DND-41 (cell line): ENCODE measurements around the gene GPR176.

Source experiments
- ATAC-seq: fragments of 200-7000 bp; cut with Tn5 transposase; 3 replicates; pipeline ENCODE4 v1.9.1; 2021; ENCODE audit warnings: low read depth; ENCODE audit not compliant: insufficient read depth
- DNase-seq: peaks from one replicate; pipeline ENCODE4 v3.0.0-alpha.2; 2020
- H2AFZ ChIP-seq: 2 replicates; pipeline ENCODE4 v1.6.0; 2012; ENCODE audit warnings: low read depth, low read length
- H3K27ac ChIP-seq: 2 replicates; pipeline ENCODE4 v1.5.1; 2012; ENCODE audit warnings: low read length, inconsistent platforms
- H3K27me3 ChIP-seq: fragments of 200-600 bp; sonication (generic); 2 replicates; pipeline ENCODE4 v1.6.0; 2012; ENCODE audit warnings: low read length, mild to moderate bottlenecking, inconsistent platforms; ENCODE audit not compliant: insufficient read depth, poor library complexity
- H3K36me3 ChIP-seq: 2 replicates; pipeline ENCODE4 v1.5.1; 2012; ENCODE audit warnings: low read length, inconsistent platforms; ENCODE audit not compliant: insufficient read depth
- H3K4me1 ChIP-seq: 2 replicates; pipeline ENCODE4 v1.5.1; 2012; ENCODE audit warnings: mild to moderate bottlenecking, low read length; ENCODE audit not compliant: insufficient read depth
- H3K4me2 ChIP-seq: 2 replicates; pipeline ENCODE4 v1.6.0; 2012; ENCODE audit warnings: mild to moderate bottlenecking, moderate library complexity, low read length, inconsistent platforms; ENCODE audit not compliant: insufficient read depth
- H3K4me3 ChIP-seq, 2 experiments: fragments of 200-600 bp in 1 of 2; shearing (Covaris generic) in 1 of 2; 2 replicates each; pipeline ENCODE4 v1.5.1; 2012 to 2016; ENCODE audit warnings: inconsistent platforms in 2 of 2, low read length in 2 of 2, mild to moderate bottlenecking in 2 of 2, low read depth in 1 of 2, moderate library complexity in 1 of 2
- H3K79me2 ChIP-seq: 2 replicates; pipeline ENCODE4 v1.6.0; 2012; ENCODE audit warnings: low read length, inconsistent platforms; ENCODE audit not compliant: insufficient read depth
- H3K9ac ChIP-seq: 2 replicates; pipeline ENCODE4 v1.6.0; 2012; ENCODE audit warnings: low read depth, mild to moderate bottlenecking, inconsistent platforms, low read length, moderate library complexity
- H3K9me3 ChIP-seq: 2 replicates; pipeline ENCODE4 v1.5.1; 2012; ENCODE audit warnings: low read length, moderate library complexity, mild to moderate bottlenecking, inconsistent platforms; ENCODE audit not compliant: insufficient read depth, severe bottlenecking
- H4K20me1 ChIP-seq: 2 replicates; pipeline ENCODE4 v1.6.0; 2012; ENCODE audit warnings: low read length; ENCODE audit not compliant: insufficient read depth
- EZH2 ChIP-seq: IDR thresholded peaks from 3 replicates; pipeline ENCODE4 v1.6.1; 2012; ENCODE audit warnings: borderline replicate concordance, low read depth, mild to moderate bottlenecking, moderate library complexity, low read length, inconsistent platforms; ENCODE audit not compliant: severe bottlenecking
- TF ChIP-seq, protein P1 (sequence below): IDR thresholded peaks from 2 replicates; pipeline ENCODE4 v1.5.1; 2012; ENCODE audit warnings: borderline replicate concordance, low read length, moderate library complexity, mild to moderate bottlenecking; ENCODE audit not compliant: poor library complexity, severe bottlenecking; ENCODE audit errors: extremely low read depth

The GPR176 gene

DNA sequence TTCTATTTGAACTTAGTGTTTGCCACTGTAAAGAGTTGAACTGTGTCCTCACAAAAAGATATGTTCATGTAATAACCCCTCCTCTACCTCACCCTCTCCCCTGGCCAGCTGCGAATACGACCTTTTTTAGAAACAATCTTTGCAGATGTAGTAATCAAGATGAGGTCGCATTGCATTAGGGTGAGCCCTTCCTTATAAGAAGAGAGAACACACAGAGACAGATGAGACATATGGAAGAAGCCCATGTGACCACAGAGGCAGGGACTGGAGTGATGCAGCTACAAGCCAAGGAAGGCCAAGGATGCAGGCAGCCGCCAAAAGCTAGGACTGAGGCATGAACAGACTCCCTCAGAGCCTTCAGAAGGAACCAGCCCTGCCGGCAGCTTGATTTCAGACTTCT is 27.6 kb downstream of the GPR176 start:
- Histone ChIP-seq H3K27ac (no peak overlapping the region), H3K79me2 (no peaks in the 10 kb centered on the region)
- no peak for TF ChIP-seq EZH2
- TF ChIP-seq, protein P1, sequence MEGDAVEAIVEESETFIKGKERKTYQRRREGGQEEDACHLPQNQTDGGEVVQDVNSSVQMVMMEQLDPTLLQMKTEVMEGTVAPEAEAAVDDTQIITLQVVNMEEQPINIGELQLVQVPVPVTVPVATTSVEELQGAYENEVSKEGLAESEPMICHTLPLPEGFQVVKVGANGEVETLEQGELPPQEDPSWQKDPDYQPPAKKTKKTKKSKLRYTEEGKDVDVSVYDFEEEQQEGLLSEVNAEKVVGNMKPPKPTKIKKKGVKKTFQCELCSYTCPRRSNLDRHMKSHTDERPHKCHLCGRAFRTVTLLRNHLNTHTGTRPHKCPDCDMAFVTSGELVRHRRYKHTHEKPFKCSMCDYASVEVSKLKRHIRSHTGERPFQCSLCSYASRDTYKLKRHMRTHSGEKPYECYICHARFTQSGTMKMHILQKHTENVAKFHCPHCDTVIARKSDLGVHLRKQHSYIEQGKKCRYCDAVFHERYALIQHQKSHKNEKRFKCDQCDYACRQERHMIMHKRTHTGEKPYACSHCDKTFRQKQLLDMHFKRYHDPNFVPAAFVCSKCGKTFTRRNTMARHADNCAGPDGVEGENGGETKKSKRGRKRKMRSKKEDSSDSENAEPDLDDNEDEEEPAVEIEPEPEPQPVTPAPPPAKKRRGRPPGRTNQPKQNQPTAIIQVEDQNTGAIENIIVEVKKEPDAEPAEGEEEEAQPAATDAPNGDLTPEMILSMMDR: no peak

DNA sequence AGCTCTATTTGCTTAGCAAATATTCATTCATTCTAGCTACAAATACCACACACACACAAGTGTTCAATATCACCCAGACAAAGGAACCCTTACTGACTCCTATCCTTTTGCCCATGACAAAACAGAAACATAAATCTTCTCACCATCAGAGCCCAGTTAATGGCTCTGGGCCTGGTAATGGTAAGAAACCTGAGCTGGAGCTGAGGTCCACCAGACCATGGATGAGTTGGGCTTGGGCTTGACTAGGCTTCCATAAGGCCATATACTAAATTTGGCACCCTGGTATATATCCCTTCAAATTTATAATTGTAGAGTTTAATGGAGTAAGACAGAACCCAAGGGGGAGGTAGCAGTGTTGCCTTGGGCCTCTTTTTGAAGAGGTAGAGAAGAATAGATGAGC is 29.4 kb downstream of the GPR176 start:
- no peaks in the 10 kb centered on the region for H3K4me1 ChIP-seq
- H3K79me2 ChIP-seq: no peaks in the 10 kb centered on the region
- no peak overlapping the region for H3K9ac ChIP-seq
- no peak overlapping the region for H3K4me3 ChIP-seq
- H3K27me3 ChIP-seq: peaks cover 3% of the 10 kb centered on the region
- H3K27ac ChIP-seq: no peak overlapping the region
- TF ChIP-seq EZH2: no peak
- TF ChIP-seq, protein P1: no peak
- H3K4me2 ChIP-seq: no peak overlapping the region
- H4K20me1 ChIP-seq: no peaks in the 10 kb centered on the region
- H2AFZ ChIP-seq: no peak overlapping the region
- ATAC-seq (no peak), DNase-seq (no peak)
- no peaks in the 10 kb centered on the region for H3K36me3 ChIP-seq
- no peaks in the 10 kb centered on the region for H3K9me3 ChIP-seq

More for the DNA sequence above, 27.6 kb downstream of the GPR176 start:
- Histone ChIP-seq H3K36me3 (no peaks in the 10 kb centered on the region), H3K4me1 (no peaks in the 10 kb centered on the region), H2AFZ (no peak overlapping the region), H3K9me3 (no peaks in the 10 kb centered on the region), H3K9ac (no peak overlapping the region), H3K27me3 (peaks cover 3% of the 10 kb centered on the region), H3K4me3 (no peak overlapping the region), H3K4me2 (no peak overlapping the region), H4K20me1 (no peaks in the 10 kb centered on the region)
- DNase-seq: no peak
- ATAC-seq: no peak

DNA sequence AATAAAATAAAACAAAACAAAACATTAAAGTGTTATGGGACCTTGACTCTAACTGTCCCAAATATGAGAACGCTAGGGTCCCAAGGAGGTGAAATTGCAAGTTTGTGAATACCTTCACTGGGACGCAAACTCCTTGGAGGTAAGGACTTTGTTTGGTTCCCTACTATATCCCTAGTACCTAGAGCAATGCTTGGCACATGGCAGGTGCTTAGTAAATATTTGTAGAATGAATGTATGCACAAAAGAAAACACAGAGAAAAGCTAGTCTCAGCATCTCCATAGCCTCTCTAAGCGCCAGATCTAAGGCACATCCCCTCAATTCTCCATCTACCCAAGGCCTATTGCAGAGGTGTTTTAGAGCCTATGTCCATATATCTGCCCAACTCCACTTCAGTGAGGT is 30.5 kb downstream of the GPR176 start:
- no peak overlapping the region for H3K4me2 ChIP-seq
- no peaks in the 10 kb centered on the region for H3K4me1 ChIP-seq
- H3K9ac ChIP-seq: no peak overlapping the region
- no peaks in the 10 kb centered on the region for H3K79me2 ChIP-seq
- H3K27ac ChIP-seq: no peak overlapping the region
- H3K4me3 ChIP-seq: no peak overlapping the region
- ATAC-seq: no peak
- H4K20me1 ChIP-seq: no peaks in the 10 kb centered on the region
- H3K27me3 ChIP-seq: peaks cover 7% of the 10 kb centered on the region
- no peaks in the 10 kb centered on the region for H3K36me3 ChIP-seq
- no peak overlapping the region for H2AFZ ChIP-seq
- H3K9me3 ChIP-seq: no peaks in the 10 kb centered on the region
- TF ChIP-seq, protein P1: no peak
- no peak for TF ChIP-seq EZH2
- DNase-seq: no peak

DNA sequence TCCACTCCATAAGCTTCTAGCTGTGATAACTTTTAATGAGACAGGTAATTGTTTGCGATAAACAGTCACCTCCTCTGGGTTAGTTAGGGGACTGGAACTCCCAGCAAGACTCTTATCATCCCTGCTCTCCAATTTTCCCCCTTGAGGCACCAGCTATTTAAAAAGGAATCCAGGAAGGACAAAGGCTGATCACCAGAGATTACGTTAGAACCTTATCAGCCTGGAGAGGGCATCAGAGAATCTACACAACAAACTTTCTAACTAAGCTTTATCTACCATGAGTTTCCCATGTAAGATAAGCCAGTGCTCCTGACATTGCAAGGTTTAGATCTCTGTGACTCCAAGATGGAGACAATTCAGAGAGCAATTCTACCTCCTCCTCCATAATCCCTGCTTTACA is 31.3 kb downstream of the GPR176 start:
- Histone ChIP-seq H3K4me1 (no peaks in the 10 kb centered on the region), H3K4me3 (no peak overlapping the region), H3K9ac (no peak overlapping the region), H3K4me2 (no peak overlapping the region), H4K20me1 (no peaks in the 10 kb centered on the region), H3K27me3 (peaks cover 9% of the 10 kb centered on the region), H3K36me3 (no peaks in the 10 kb centered on the region), H3K27ac (no peak overlapping the region), H3K79me2 (no peaks in the 10 kb centered on the region), H3K9me3 (no peaks in the 10 kb centered on the region), H2AFZ (no peak overlapping the region)
- TF ChIP-seq EZH2: no peak
- TF ChIP-seq, protein P1: no peak
- no peak for ATAC-seq
- DNase-seq: no peak
